CD1c-positive myeloid dendritic cell (primary cell): ENCODE data around the gene FAM24A.

Source experiments
- DNase-seq: peaks from one replicate; pipeline ENCODE4 v3.0.0-alpha.2; 2016; ENCODE audit errors: extremely low spot score

FAM24A gene

DNA sequence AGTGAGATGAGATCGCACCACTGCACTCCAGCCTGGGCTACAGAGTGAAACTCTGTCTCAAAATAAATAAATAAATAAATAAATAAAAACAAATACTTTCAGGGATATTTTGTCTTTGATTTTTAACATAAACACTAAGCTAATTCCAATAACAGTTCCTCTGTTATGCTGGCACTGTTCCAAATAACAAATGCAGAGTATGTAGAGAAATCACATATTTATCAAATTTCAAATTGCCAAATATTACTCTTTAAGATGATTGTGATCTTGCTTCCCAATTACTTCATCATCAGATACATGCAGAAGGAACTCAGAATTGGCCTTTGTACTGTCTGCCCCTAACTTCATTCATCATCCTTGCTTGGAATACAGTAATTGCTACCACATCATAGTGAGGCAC lies 19.7 kb downstream of the FAM24A start:
- no peak for DNase-seq

DNA sequence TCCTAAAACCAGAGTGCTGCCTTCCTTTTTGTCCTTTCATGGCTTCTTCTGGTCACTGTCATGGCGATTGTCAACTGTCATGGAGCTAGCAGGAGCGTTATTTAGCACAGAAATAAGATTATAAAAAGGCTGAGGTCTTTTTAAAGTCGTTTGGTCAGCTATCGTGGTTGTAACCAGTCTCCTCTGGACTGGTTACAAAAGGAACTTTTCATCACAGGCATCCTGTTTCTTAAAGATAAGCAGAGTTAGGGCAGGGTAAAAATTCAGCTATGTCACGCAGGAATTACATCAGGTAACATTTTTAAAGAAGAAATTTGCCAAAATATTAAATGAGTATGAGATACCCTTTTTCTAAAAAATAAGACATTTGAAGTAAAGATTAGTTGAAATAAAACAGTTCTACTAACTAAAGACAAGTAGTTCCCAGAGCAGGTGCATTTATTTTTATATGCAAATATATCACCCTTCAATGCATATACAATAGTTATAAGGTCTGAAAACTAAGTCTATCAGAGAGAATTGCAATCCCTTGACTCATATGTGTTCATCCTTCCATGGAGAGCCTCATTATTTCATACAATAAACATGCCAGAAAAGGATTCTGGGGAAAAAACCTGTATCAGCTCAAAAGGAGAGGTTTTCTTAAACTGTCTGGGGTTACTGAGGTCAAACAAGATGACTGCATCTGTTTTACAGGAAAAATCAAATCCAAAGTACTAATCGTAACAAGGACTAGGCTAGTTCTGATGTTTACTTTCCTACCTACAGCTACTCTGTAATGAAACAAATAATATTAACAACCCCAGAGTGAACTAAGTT lies 20.9 kb downstream of the FAM24A start:
- DNase-seq, result no peak

DNA sequence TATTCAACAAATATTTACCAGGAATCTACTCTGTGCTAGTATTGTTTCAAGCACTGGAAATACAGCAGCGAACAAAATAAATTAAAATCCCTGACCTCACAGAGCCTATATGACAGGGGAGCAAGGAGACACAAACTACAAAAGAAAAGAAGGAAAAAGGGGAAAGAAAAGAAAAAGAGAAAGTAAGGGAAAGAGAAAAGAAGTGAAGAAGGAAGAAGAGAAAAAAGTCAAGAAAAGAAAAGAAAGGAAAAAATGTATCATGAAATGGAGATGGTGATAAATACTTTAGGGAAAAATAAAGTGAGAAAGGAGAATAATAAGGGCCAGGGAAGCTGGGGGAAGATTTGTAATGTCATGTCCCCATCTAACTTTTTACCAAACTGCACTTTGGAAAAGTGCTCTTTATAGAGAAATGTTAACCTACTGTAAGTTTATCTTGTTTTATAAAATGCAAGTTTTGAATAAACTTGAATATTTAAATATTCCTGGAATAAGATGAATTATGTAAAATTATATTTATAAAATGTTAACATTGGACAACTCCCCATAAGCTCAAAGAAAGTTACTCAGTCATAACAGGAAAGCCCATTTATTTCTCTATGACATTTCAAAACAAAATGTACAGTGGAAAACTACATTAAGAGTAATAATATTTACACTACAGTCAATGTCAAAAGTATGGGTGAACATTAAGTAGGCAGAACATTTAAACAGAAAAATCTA lies 28.9 kb downstream of the FAM24A start:
- no peak for DNase-seq

DNA sequence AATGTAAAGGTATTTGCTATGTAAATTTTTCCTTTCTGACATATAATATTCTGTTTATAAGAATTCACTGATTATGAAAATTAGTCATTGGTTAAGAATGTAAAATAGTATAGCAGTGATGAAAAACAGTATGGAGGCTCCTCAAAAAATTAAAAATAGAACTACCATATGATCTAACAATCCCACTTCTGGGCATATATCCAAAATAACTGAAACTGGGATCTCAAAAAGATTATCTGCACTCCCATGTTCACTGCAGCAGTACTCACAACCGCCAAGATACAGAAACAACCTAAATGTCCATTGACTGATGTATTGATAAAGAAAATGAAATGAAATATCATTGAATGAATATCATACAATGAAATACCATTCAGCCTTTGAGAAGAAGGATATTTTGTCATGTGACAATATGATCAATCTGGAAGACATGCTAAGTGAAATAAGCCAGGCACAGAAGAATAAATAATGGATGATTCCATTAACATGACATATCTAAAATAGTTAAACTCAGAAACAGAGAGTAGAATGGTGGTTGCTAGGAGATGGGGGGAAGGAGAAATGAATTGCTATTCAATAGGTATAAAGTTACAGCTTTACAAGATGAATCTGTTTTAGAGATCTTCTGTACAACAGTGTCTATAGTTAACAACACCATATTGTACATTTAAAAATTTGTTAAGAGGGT lies 29.6 kb downstream of the FAM24A start:
- DNase-seq, result no peak

GRCh38 chr10:122949296-122949695 lies 38.9 kb downstream of the FAM24A start:
- DNase-seq, result no peak

GRCh38 chr10:122953902-122954730 lies 43.7 kb downstream of the FAM24A start, which contains the start of gene C10orf88:
C10orf88 (minus strand) TSS chr10:122954227; CDS start chr10:122954178, 49 bp downstream.
- peak; percentile 99 for DNase-seq

DNA sequence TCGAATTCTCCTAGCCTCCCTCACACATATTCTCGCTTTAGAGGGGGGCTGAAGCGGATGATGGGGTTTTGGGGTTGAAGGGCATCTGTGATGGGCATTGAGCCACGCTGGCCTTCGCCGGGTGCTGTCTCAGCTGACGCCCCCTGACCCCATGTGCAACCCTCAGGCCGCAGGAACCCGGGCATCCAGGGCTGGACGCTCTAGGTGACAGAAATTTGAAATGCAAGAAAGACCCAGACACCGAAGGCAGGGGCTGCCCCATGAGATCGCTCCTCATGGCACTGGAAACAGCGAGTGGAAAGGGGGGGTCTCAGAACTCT lies 44.3 kb downstream of the FAM24A start:
- no peak for DNase-seq

GRCh38 chr10:122955892-122956291 lies 45.5 kb downstream of the FAM24A start:
- DNase-seq, result no peak

DNA sequence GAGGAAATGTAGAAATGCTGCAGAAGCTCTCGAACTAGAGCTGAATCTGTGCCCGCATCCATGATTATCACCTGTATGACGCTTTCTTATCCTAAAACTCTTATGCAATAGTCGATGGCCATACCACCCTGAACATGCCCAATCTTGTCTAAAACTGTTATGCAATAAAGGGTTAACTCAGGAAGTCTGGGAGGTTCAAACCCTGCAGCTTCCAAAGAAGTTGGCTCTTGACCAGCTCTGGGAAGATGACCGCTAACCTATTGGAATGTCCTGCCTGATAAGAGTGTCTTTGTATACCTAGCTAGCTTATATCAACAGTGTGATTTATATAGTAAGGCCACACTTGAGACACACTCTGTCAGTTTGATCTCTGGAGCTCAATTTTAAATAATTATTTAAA lies 47.1 kb downstream of the FAM24A start:
- DNase-seq, result no peak

DNA sequence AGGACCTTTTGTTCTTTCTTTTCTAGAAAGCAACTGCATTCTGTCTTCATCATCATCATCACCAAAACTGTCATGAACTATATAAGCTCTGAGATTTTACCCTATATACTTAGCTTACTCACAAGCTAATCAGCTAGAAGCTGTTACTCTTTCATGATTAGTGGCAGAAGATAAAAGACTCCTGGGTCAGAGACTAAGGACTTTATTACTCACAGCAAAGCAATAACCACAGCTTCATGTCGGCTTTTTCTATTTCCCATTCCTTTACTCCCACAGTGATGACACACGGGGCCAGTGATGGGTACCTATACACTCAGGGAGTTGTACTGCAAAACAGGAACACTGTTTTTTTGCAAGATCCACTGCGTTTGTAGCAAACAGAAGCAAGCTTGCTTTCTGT lies 52.0 kb downstream of the FAM24A start:
- no peak for DNase-seq
